GM12875 (cell line): ENCODE measurements around the gene NFIC.
"Not testable (repeated sequence)": the region's sequence is repeated elsewhere in the genome, so short reads cannot be mapped to it uniquely, and the experiment has no call there.

ENCODE experiments used
- H3K4me3 ChIP-seq: one replicate; pipeline ENCODE4 v1.5.1; 2011; ENCODE audit warnings: low read depth, low read length, control low read depth
- CTCF ChIP-seq: IDR thresholded peaks from 2 replicates; pipeline ENCODE4 v1.5.1; 2011; ENCODE audit warnings: low read depth, mild to moderate bottlenecking, control low read depth, inconsistent platforms, low read length, moderate library complexity, borderline replicate concordance; ENCODE audit not compliant: insufficient read depth

Gene NFIC

GRCh38 chr19:3389876-3390371 lies 23.5 kb downstream of the NFIC start:
- TF ChIP-seq CTCF: no peak
- H3K4me3 ChIP-seq: no peak overlapping the region

DNA sequence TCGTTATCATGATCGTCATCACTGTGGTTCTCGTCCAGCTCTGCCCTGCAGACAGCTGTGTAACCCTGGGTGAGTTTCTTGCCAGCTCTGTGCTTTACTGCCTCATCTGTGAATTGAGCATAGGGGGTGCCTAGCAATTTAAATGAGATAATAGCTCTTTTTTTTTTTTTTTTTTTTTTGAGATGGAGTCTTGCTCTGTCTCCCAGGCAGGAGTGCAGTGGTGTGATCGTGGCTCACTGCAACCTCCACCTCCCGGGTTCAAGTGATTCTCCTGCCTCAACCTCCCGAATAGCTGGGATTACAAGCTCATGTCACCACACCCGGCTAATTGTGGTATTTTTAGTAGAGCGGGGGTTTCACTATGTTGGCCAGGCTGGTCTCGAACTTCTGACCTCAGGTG lies 25.5 kb downstream of the NFIC start:
- not testable (repeated sequence) for H3K4me3 ChIP-seq

GRCh38 chr19:3392480-3392879 lies 26.1 kb downstream of the NFIC start:
- no peak for TF ChIP-seq CTCF
- no peak overlapping the region for H3K4me3 ChIP-seq

DNA sequence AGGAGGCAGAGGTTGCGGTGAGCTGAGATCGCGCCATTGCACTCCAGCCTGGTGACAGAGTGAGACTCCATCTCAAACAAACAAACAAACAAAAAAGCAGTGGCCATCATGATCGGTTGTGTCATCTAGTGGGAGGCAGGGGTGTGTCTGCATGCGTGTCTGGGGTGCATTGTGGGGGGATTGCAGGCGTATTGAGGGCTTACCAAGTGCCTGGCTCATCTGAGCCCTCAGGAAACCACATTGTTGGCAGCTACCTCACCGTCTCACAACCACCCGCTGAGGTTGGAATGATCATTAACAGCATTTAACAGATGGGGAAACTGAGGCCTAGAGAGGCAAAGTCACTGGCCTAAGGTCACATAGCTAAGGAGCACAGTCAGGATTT lies 30.5 kb downstream of the NFIC start:
- TF ChIP-seq CTCF: no peak
- no peak overlapping the region for H3K4me3 ChIP-seq

GRCh38 chr19:3397266-3398022 lies 31.1 kb downstream of the NFIC start:
- no peak overlapping the region for H3K4me3 ChIP-seq
- TF ChIP-seq CTCF: no peak

- H3K4me3 ChIP-seq: no peak overlapping the region
- TF ChIP-seq CTCF: no peak
Observed at GRCh38 chr19:3398114-3398899, 31.9 kb downstream of the NFIC start.

DNA sequence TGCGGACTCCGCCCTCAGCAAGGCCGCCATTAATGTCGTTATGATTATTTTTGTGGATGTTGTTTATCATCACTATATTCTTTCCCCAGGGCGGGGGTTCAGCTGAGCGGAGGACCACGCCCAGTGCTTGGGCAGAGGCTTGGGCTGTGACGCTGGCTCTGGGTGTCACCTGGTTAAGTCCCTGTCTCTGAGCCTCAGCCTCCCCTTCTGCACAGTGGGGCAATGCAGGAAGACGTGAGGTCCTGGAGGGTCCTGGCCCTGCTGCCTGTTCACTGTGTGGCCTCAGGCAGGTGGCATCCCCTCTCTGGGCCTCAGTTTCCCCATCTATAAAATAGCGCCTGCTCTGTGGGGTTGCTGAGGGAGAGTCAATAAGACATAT lies 32.5 kb downstream of the NFIC start:
- TF ChIP-seq CTCF: no peak

GRCh38 chr19:3399311-3399710 lies 32.9 kb downstream of the NFIC start:
- H3K4me3 ChIP-seq: not testable (repeated sequence)

More for the DNA sequence above, 32.5 kb downstream of the NFIC start:
- H3K4me3 ChIP-seq: no peak overlapping the region
